BJ (cell line): ENCODE results near the gene SZRD1. TPM values are rescaled to one million over a fixed set of nuclear protein-coding genes. Genes with fewer than 3 reads are reported as not detected.

ENCODE experiments used
- CTCF ChIA-PET: fragments of 350-600 bp; formaldehyde crosslinking; extraction: SDS; loops from one replicate; lab custom pipeline; 2021; ENCODE audit warnings: antibody characterized with exemption, inconsistent platforms; lab: Yijun Ruan, JAX
- POLR2A ChIA-PET: fragments of 300-600 bp; sonication (Branson Sonifier 250); formaldehyde crosslinking; extraction: SDS; loops from one replicate; lab custom pipeline; 2021; ENCODE audit warnings: antibody characterized with exemption; lab: Charles Lee
- DNase-seq: peaks from one replicate; pipeline ENCODE4 v3.0.0-alpha.2; 2011; ENCODE audit warnings: low read depth
- H3K27me3 ChIP-seq: 2 replicates; pipeline ENCODE4 v1.6.0; 2011; ENCODE audit warnings: low read length; ENCODE audit not compliant: control insufficient read depth, insufficient read depth
- H3K36me3 ChIP-seq: 2 replicates; pipeline ENCODE4 v1.5.1; 2011; ENCODE audit warnings: low read length; ENCODE audit not compliant: control insufficient read depth, insufficient read depth
- H3K4me3 ChIP-seq: 2 replicates; pipeline ENCODE4 v1.5.1; 2011; ENCODE audit warnings: low read depth, mild to moderate bottlenecking, control low read depth, low read length
- CTCF ChIP-seq: IDR thresholded peaks from 2 replicates; pipeline ENCODE4 v1.5.1; 2011; ENCODE audit warnings: low read depth, mild to moderate bottlenecking, control low read depth, inconsistent platforms, low read length, moderate library complexity; ENCODE audit not compliant: insufficient read depth
- polyA plus RNA-seq: library from polyadenylated mRNA; depleted of rRNA; stranded (reverse); fragments of >200 nt; gene quantifications from 2 replicates; pipeline ENCODE4 v1.2.3, GENCODE V29; 2011; rRNA removed

The SZRD1 gene
- polyA plus RNA-seq, 1 experiment: 125 TPM

GRCh38 chr1:16443975-16444770, 77.1 kb downstream of the SZRD1 start:
- TF ChIP-seq CTCF: no peak
- no peak overlapping the region for H3K4me3 ChIP-seq
- H3K36me3 ChIP-seq: peaks cover 41% of the 10 kb centered on the region
- DNase-seq: no peak
- ChIA-PET POLR2A (no interaction called here), CTCF (interaction anchor here (1.0 to 1.8 kb wide), 2 partner anchors 18 to 79 kb away, joined by 3 to 4 read pairs; no protein-coding TSS in a partner anchor)
- no peaks in the 10 kb centered on the region for H3K27me3 ChIP-seq

- ChIA-PET POLR2A (interaction anchor here (0.6 kb wide), 1 partner anchor 14 kb away, joined by 6 read pairs; no protein-coding TSS in a partner anchor), CTCF (interaction anchor here (1.0 to 1.8 kb wide), 2 partner anchors 19 to 80 kb away, joined by 3 to 4 read pairs; no protein-coding TSS in a partner anchor)
- H3K4me3 ChIP-seq: no peak overlapping the region
- no peak for DNase-seq
- no peak for TF ChIP-seq CTCF
- H3K27me3 ChIP-seq: no peaks in the 10 kb centered on the region
- H3K36me3 ChIP-seq: peaks cover 45% of the 10 kb centered on the region
These were observed 78.0 kb downstream of the SZRD1 start for GRCh38 chr1:16445052-16445451.

- ChIA-PET CTCF (interaction anchor here (0.5 kb wide), 1 partner anchor 10 kb away, joined by 3 read pairs; no protein-coding TSS in a partner anchor), POLR2A (no interaction called here)
- no peak for TF ChIP-seq CTCF
- Histone ChIP-seq H3K36me3 (peaks cover 47% of the 10 kb centered on the region), H3K27me3 (no peaks in the 10 kb centered on the region), H3K4me3 (no peak overlapping the region)
- no peak for DNase-seq
These were observed 79.1 kb downstream of the SZRD1 start for GRCh38 chr1:16446116-16446515.

GRCh38 chr1:16447641-16448040, 80.6 kb downstream of the SZRD1 start:
- no peak overlapping the region for H3K4me3 ChIP-seq
- CTCF ChIA-PET: no interaction called here
- POLR2A ChIA-PET: no interaction called here
- no peak for TF ChIP-seq CTCF
- H3K36me3 ChIP-seq: peaks cover 56% of the 10 kb centered on the region
- DNase-seq: no peak
- no peaks in the 10 kb centered on the region for H3K27me3 ChIP-seq

Other genes with a start within 250 kb of the SZRD1 start
- 13.6 and 26.5 TPM in 2 replicates for gene EPHA2, start 211.2 kb upstream of the SZRD1 start, polyA plus RNA-seq
- gene ARHGEF19, start 154.6 kb upstream of the SZRD1 start, polyA plus RNA-seq: 8.0 and 11.6 TPM in 2 replicates
- 4.3 and 8.3 TPM in 2 replicates for gene CPLANE2, start 130.1 kb upstream of the SZRD1 start, polyA plus RNA-seq
- 19.7 and 31.7 TPM in 2 replicates for gene FBXO42, start 14.8 kb upstream of the SZRD1 start, polyA plus RNA-seq
- gene SPATA21, start 70.2 kb downstream of the SZRD1 start, polyA plus RNA-seq: not detected in 2 replicates
- 102 and 111 TPM in 2 replicates for gene NECAP2, start 73.5 kb downstream of the SZRD1 start, polyA plus RNA-seq
- gene RNU1-1, start 147.0 kb downstream of the SZRD1 start, polyA plus RNA-seq: not detected in 2 replicates
- 28.3 and 36.9 TPM in 2 replicates for gene NBPF1, start 246.3 kb downstream of the SZRD1 start, polyA plus RNA-seq